ENCODE measurements around the gene PLCH1.

Gene PLCH1

DNA sequence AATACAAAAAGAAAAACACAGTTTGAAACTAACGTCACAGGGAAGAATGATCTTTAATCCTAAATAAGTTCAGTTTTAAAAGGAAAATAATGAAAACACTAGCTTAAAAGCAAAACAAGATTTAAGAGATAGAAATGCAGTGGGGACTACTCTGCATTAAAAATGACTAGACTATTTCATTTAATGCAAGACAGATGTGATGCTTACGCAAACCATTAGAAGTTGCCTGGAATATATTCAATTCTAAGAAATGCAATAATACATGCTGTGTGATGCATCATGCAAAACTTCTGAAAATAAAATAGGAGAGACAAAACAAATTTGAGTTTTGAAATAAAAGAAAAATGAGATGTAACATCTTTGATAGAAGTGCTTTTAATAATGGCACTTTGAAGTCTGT, 353.8 kb downstream of the PLCH1 start:
- Histone ChIP-seq H3K27me3 (ENCODE audit: insufficient read depth, low read length, poor library complexity) (no peaks in the 10 kb centered on the region), H2AK5ac (ENCODE audit: low read length) (no peak overlapping the region), H3K18ac (ENCODE audit: low read length) (no peak overlapping the region), H3K4me3 (ENCODE audit: low read length) (no peak overlapping the region), H2BK15ac (replicated peaks; ENCODE audit: low read depth) (no peak overlapping the region), H3K4ac (ENCODE audit: low read depth, low read length) (no peak overlapping the region), H3K4me2 (ENCODE audit: low read length) (no peak overlapping the region), H3K36me3 (ENCODE audit: control insufficient read depth, insufficient read depth, low read length) (no peaks in the 10 kb centered on the region), H2BK120ac (ENCODE audit: low read depth, low read length) (no peak overlapping the region), H4K5ac (ENCODE audit: low read length) (no peak overlapping the region), H3K79me1 (ENCODE audit: low read length) (no peaks in the 10 kb centered on the region), H2BK5ac (ENCODE audit: low read length) (no peak overlapping the region), H3K27ac (ENCODE audit: low read depth, low read length) (no peak overlapping the region), H4K8ac (ENCODE audit: low read depth, low read length) (no peak overlapping the region), H3K4me1 (ENCODE audit: control insufficient read depth, low read depth, low read length) (no peaks in the 10 kb centered on the region), H3K79me2 (ENCODE audit: control insufficient read depth, insufficient read depth, low read length) (no peaks in the 10 kb centered on the region), H3K23ac (ENCODE audit: low read length) (no peak overlapping the region), H3K9ac (ENCODE audit: low read length) (no peak overlapping the region), H3K56ac (ENCODE audit: low read length) (no peak overlapping the region)
- WGBS (ENCODE audit: extremely low coverage, insufficient coverage, low lambda C conversion rate): no CpG with 5 or more reads among the region's 2 CpGs
- no peak for DNase-seq

GRCh38 chr3:155390351-155390750, 354.5 kb downstream of the PLCH1 start:
- no peak overlapping the region for H3K56ac ChIP-seq (ENCODE audit: low read length)
- no peak overlapping the region for H4K8ac ChIP-seq (ENCODE audit: low read depth, low read length)
- DNase-seq: no peak

GRCh38 chr3:155388417-155388816, 356.5 kb downstream of the PLCH1 start:
- Histone ChIP-seq H3K9ac (ENCODE audit: low read length) (no peak overlapping the region), H3K4ac (ENCODE audit: low read depth, low read length) (no peak overlapping the region), H3K4me3 (ENCODE audit: low read length) (no peak overlapping the region), H3K27ac (ENCODE audit: low read depth, low read length) (no peak overlapping the region), H3K56ac (ENCODE audit: low read length) (no peak overlapping the region), H4K8ac (ENCODE audit: low read depth, low read length) (no peak overlapping the region), H3K36me3 (ENCODE audit: control insufficient read depth, insufficient read depth, low read length) (no peaks in the 10 kb centered on the region), H3K79me1 (ENCODE audit: low read length) (no peaks in the 10 kb centered on the region), H3K23ac (ENCODE audit: low read length) (no peak overlapping the region), H3K4me1 (ENCODE audit: control insufficient read depth, low read depth, low read length) (no peaks in the 10 kb centered on the region), H3K27me3 (ENCODE audit: insufficient read depth, low read length, poor library complexity) (no peaks in the 10 kb centered on the region), H2BK5ac (ENCODE audit: low read length) (no peak overlapping the region), H2AK5ac (ENCODE audit: low read length) (no peak overlapping the region), H3K79me2 (ENCODE audit: control insufficient read depth, insufficient read depth, low read length) (no peaks in the 10 kb centered on the region), H4K5ac (ENCODE audit: low read length) (no peak overlapping the region), H2BK120ac (ENCODE audit: low read depth, low read length) (no peak overlapping the region), H3K4me2 (ENCODE audit: low read length) (no peak overlapping the region), H3K18ac (ENCODE audit: low read length) (no peak overlapping the region), H2BK15ac (replicated peaks; ENCODE audit: low read depth) (no peak overlapping the region)
- WGBS (ENCODE audit: extremely low coverage, insufficient coverage, low lambda C conversion rate): no CpG with 5 or more reads among the region's 2 CpGs
- no peak for DNase-seq

More at GRCh38 chr3:155390351-155390750, 354.5 kb downstream of the PLCH1 start:
- no peaks in the 10 kb centered on the region for H3K36me3 ChIP-seq (ENCODE audit: control insufficient read depth, insufficient read depth, low read length)
- H2BK5ac ChIP-seq (ENCODE audit: low read length): no peak overlapping the region
- H3K18ac ChIP-seq (ENCODE audit: low read length): no peak overlapping the region
- H2BK120ac ChIP-seq (ENCODE audit: low read depth, low read length): no peak overlapping the region
- no peak overlapping the region for H4K5ac ChIP-seq (ENCODE audit: low read length)
- H3K4me3 ChIP-seq (ENCODE audit: low read length): no peak overlapping the region
- no peaks in the 10 kb centered on the region for H3K79me2 ChIP-seq (ENCODE audit: control insufficient read depth, insufficient read depth, low read length)
- no peak overlapping the region for H2BK15ac ChIP-seq (replicated peaks; ENCODE audit: low read depth)
- H3K79me1 ChIP-seq (ENCODE audit: low read length): no peaks in the 10 kb centered on the region
- no peak overlapping the region for H3K4ac ChIP-seq (ENCODE audit: low read depth, low read length)
- no peak overlapping the region for H3K23ac ChIP-seq (ENCODE audit: low read length)
- H2AK5ac ChIP-seq (ENCODE audit: low read length): no peak overlapping the region
- H3K4me1 ChIP-seq (ENCODE audit: control insufficient read depth, low read depth, low read length): no peaks in the 10 kb centered on the region
- H3K27ac ChIP-seq (ENCODE audit: low read depth, low read length): no peak overlapping the region
- H3K4me2 ChIP-seq (ENCODE audit: low read length): no peak overlapping the region
- no peaks in the 10 kb centered on the region for H3K27me3 ChIP-seq (ENCODE audit: insufficient read depth, low read length, poor library complexity)
- no peak overlapping the region for H3K9ac ChIP-seq (ENCODE audit: low read length)

DNA sequence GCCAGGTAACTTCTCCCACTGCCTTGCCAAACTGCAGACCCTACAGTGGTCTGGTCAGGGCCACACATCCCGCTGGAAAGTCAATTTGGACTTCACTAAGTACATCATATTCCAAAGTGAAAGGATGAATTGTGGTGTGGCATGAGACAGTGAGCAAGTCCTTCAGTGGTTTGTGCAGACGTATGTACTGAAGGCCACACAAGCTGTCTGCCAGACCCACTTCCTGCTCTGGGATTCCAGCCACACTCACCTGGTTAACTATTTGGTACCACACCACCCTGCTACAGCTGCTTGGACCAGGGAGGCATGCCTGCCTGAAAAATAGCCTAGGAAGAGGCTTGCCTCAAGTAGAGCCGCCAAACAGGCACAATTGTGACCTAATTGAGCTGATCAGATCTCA, 357.3 kb downstream of the PLCH1 start:
- no peak overlapping the region for H2BK5ac ChIP-seq (ENCODE audit: low read length)
- H3K36me3 ChIP-seq (ENCODE audit: control insufficient read depth, insufficient read depth, low read length): no peaks in the 10 kb centered on the region
- no peak for DNase-seq
- no peak overlapping the region for H2BK120ac ChIP-seq (ENCODE audit: low read depth, low read length)
- no peak overlapping the region for H3K18ac ChIP-seq (ENCODE audit: low read length)
- no peaks in the 10 kb centered on the region for H3K27me3 ChIP-seq (ENCODE audit: insufficient read depth, low read length, poor library complexity)
- no CpG with 5 or more reads among the region's 3 CpGs for WGBS (ENCODE audit: extremely low coverage, insufficient coverage, low lambda C conversion rate)
- no peak overlapping the region for H3K4me2 ChIP-seq (ENCODE audit: low read length)
- H3K79me1 ChIP-seq (ENCODE audit: low read length): no peaks in the 10 kb centered on the region
- no peak overlapping the region for H4K8ac ChIP-seq (ENCODE audit: low read depth, low read length)
- H3K4me1 ChIP-seq (ENCODE audit: control insufficient read depth, low read depth, low read length): no peaks in the 10 kb centered on the region
- H2BK15ac ChIP-seq (replicated peaks; ENCODE audit: low read depth): no peak overlapping the region
- no peak overlapping the region for H3K56ac ChIP-seq (ENCODE audit: low read length)
- H3K4ac ChIP-seq (ENCODE audit: low read depth, low read length): no peak overlapping the region
- no peak overlapping the region for H3K23ac ChIP-seq (ENCODE audit: low read length)
- H3K4me3 ChIP-seq (ENCODE audit: low read length): no peak overlapping the region
- H4K5ac ChIP-seq (ENCODE audit: low read length): no peak overlapping the region
- H3K27ac ChIP-seq (ENCODE audit: low read depth, low read length): no peak overlapping the region
- no peaks in the 10 kb centered on the region for H3K79me2 ChIP-seq (ENCODE audit: control insufficient read depth, insufficient read depth, low read length)
- H3K9ac ChIP-seq (ENCODE audit: low read length): no peak overlapping the region
- H2AK5ac ChIP-seq (ENCODE audit: low read length): no peak overlapping the region

- H2BK15ac ChIP-seq (replicated peaks; ENCODE audit: low read depth): no peak overlapping the region
These were observed 358.0 kb downstream of the PLCH1 start for GRCh38 chr3:155386919-155387318.

GRCh38 chr3:155385896-155386625, 358.8 kb downstream of the PLCH1 start:
- no peak overlapping the region for H2BK5ac ChIP-seq (ENCODE audit: low read length)
- H2AK5ac ChIP-seq (ENCODE audit: low read length): no peak overlapping the region
- no CpG with 5 or more reads among the region's 4 CpGs for WGBS (ENCODE audit: extremely low coverage, insufficient coverage, low lambda C conversion rate)
- no peak overlapping the region for H3K4me2 ChIP-seq (ENCODE audit: low read length)
- H3K4ac ChIP-seq (ENCODE audit: low read depth, low read length): no peak overlapping the region
- no peaks in the 10 kb centered on the region for H3K79me2 ChIP-seq (ENCODE audit: control insufficient read depth, insufficient read depth, low read length)
- no peaks in the 10 kb centered on the region for H3K4me1 ChIP-seq (ENCODE audit: control insufficient read depth, low read depth, low read length)
- H3K4me3 ChIP-seq (ENCODE audit: low read length): no peak overlapping the region
- H3K27ac ChIP-seq (ENCODE audit: low read depth, low read length): no peak overlapping the region
- H3K27me3 ChIP-seq (ENCODE audit: insufficient read depth, low read length, poor library complexity): no peaks in the 10 kb centered on the region
- no peaks in the 10 kb centered on the region for H3K36me3 ChIP-seq (ENCODE audit: control insufficient read depth, insufficient read depth, low read length)
- no peak overlapping the region for H3K9ac ChIP-seq (ENCODE audit: low read length)
- H3K56ac ChIP-seq (ENCODE audit: low read length): no peak overlapping the region
- no peak overlapping the region for H2BK120ac ChIP-seq (ENCODE audit: low read depth, low read length)
- no peak for DNase-seq
- H2BK15ac ChIP-seq (replicated peaks; ENCODE audit: low read depth): no peak overlapping the region
- H4K8ac ChIP-seq (ENCODE audit: low read depth, low read length): no peak overlapping the region
- H3K23ac ChIP-seq (ENCODE audit: low read length): no peak overlapping the region
- H3K79me1 ChIP-seq (ENCODE audit: low read length): no peaks in the 10 kb centered on the region
- H3K18ac ChIP-seq (ENCODE audit: low read length): peak overlapping the region; percentile 25
- H4K5ac ChIP-seq (ENCODE audit: low read length): no peak overlapping the region

More at GRCh38 chr3:155386919-155387318, 358.0 kb downstream of the PLCH1 start:
- H3K27me3 ChIP-seq (ENCODE audit: insufficient read depth, low read length, poor library complexity): no peaks in the 10 kb centered on the region
- H3K4me3 ChIP-seq (ENCODE audit: low read length): no peak overlapping the region
- H3K9ac ChIP-seq (ENCODE audit: low read length): no peak overlapping the region
- H3K27ac ChIP-seq (ENCODE audit: low read depth, low read length): no peak overlapping the region
- no peak overlapping the region for H2AK5ac ChIP-seq (ENCODE audit: low read length)
- H3K79me1 ChIP-seq (ENCODE audit: low read length): no peaks in the 10 kb centered on the region
- no peaks in the 10 kb centered on the region for H3K36me3 ChIP-seq (ENCODE audit: control insufficient read depth, insufficient read depth, low read length)
- no peak overlapping the region for H4K8ac ChIP-seq (ENCODE audit: low read depth, low read length)
- H3K4me1 ChIP-seq (ENCODE audit: control insufficient read depth, low read depth, low read length): no peaks in the 10 kb centered on the region
- no peak overlapping the region for H3K4me2 ChIP-seq (ENCODE audit: low read length)
- no peaks in the 10 kb centered on the region for H3K79me2 ChIP-seq (ENCODE audit: control insufficient read depth, insufficient read depth, low read length)
- H3K56ac ChIP-seq (ENCODE audit: low read length): no peak overlapping the region
- DNase-seq: no peak
- no peak overlapping the region for H3K18ac ChIP-seq (ENCODE audit: low read length)
- H3K4ac ChIP-seq (ENCODE audit: low read depth, low read length): no peak overlapping the region
- no peak overlapping the region for H2BK120ac ChIP-seq (ENCODE audit: low read depth, low read length)
- no peak overlapping the region for H3K23ac ChIP-seq (ENCODE audit: low read length)
- no peak overlapping the region for H2BK5ac ChIP-seq (ENCODE audit: low read length)
- H4K5ac ChIP-seq (ENCODE audit: low read length): no peak overlapping the region
- no CpG with 5 or more reads among the region's 8 CpGs for WGBS (ENCODE audit: extremely low coverage, insufficient coverage, low lambda C conversion rate)
